ENCODE results near the gene RNF212.

The RNF212 gene

GRCh38 chr4:1045595-1046201 is 67.7 kb downstream of the RNF212 start:
- DNase-seq = no peak

GRCh38 chr4:1045193-1045594 is 68.2 kb downstream of the RNF212 start:
- DNase-seq = no peak

GRCh38 chr4:1044469-1045192 is 68.7 kb downstream of the RNF212 start:
- no peak for DNase-seq

GRCh38 chr4:1043651-1044468 is 69.5 kb downstream of the RNF212 start:
- no peak for DNase-seq

- no peak for DNase-seq
Observed at GRCh38 chr4:1043162-1043561, 70.2 kb downstream of the RNF212 start.

GRCh38 chr4:1042352-1043055 is 70.9 kb downstream of the RNF212 start:
- no peak for DNase-seq

GRCh38 chr4:1041936-1042330 is 71.4 kb downstream of the RNF212 start:
- DNase-seq = no peak

DNA sequence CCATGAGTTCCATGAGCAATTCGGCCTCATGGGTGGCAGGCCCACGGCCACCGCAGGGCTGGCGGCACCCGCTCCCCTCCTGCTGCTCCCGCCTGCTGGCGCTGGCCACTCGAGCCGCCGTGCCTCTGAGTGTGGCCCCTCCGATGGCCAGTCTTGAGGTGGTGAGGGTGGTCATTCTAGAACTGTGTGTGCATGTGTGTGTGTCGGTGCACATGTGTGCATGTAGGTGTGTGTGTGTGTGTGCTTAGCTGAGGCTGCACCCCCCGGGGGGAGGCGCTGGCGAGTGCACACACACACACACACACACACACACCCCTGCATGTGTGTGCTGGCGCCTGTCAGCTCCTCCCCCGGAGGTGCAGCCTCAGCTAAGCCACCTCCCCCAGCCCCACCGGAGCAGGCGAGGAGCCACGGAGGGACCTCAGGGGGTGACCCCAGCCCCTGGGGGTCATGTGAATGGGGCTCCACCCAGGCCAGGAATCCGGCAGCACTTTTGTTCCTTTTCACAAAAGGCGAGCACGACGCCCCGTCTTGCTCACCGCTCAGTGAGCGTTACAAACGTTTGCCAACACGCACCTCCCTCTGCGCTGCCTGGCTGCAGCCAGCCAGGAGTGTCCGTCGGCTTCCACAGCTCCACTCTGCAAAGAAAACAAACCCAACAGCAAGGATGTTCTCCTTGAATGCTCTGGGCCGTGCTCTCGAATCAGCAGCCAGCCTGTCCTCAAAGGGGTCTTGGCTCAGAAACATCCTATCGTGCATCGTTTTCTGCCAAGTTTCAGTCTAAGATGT is 72.0 kb downstream of the RNF212 start:
- DNase-seq = no peak

GRCh38 chr4:1040344-1041146 is 72.8 kb downstream of the RNF212 start:
- no peak for DNase-seq

DNA sequence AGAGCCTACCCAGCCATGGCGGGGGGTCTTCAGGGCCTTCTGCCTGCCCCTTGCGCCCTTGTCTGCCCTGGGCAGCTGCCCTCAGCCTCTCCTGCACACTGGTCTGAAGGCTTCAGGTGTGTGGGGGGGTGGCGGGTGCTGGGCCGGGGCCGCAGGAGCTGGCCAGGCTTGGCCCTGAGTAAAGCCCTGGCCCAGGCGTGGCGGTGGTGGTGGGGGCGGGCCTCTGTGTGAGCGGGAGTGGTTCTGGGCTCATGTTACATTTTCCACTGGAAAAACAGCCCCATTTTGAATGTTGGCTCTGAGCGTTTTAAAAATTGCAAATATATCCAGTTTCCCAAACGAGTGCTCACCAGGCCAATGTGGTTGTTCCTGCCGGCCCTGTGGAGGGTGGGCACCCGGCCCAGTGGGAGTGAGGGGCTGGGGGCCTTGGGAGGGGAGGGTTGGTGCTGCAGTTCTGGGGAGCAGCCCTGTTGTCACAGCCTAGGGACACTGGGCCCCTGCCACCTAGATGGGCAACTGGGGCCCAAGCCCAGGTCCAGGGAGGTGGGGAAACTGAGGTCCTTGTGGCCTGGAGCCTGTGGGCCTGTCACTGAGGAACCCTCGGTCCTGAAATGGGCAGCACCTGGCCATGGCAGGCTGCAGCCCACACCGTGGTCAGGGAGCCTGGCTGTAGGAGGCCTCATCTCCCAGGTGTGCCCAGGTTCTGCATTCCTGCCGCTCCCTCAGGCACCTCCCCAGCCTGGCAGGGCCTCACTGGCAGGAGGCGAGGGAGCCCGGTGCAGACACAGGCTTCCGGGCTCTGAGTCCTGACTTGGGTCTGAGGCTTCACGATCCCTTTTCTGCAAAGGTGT is 73.6 kb downstream of the RNF212 start:
- DNase-seq = no peak

DNA sequence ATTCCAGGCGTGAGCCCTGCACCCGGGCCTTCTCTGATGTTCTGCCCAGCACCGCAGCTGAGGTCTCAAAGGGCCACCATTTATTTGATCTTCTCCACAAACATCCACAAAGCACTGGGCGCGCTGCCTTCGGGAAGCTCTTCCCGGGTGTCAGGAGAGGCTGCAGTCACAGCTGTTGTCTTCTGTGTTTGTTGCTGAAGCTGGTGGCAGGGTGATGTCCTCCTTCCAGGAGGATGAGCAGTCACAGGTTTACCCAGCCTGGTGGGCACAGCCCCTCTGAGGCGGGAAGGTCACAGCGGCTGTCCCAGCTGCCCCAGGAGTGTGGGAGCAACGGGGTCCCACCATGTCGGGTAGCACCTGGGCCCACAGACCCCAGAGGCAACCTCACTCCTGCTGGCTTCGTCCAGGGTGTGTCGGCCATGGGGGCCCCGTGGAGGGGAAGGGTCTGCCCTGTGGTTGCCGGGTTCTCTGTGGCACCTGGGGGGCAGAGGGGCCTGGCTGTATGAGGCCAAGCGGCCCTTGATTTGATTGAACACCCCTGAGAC is 74.3 kb downstream of the RNF212 start:
- no peak for DNase-seq

DNA sequence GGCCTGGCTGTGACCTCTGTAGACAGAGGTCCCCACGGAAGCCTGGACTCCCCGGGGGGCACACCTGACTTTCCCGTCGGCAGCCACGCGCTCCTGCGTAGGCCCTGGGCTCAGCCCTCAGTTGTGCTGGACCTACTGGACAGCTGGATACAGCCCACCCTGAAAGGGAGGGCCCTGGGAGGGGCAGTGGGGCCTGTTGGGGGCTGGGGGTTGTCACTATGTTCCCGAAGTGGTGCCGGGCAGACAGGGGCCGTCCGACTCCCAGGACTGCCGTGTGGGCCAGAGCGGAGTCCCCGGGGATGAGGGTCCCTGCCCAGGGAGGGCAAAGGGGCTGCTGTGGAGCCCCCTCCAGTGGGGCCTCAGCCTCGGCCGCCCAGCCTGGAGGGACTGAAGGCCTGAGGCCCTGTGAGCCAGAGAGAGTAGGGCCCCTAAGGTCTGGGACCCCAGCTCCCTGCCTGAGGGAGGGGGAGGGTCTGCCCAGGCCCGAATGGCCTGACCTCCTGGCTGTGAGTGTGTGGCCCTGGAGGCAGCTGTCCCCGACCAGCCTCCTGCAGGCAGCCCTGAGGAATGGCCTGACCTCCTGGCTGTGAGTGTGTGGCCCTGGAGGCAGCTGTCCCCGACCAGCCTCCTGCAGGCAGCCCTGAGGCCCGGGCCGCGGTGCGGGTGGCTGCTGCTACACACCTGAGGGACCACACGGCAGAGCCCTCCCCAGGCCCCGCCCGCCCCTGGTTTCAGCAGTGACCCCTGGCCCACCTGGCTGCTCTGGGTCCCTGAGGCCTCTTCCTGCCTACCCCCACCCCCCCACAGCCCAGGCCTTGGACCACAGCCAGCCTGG is 76.2 kb downstream of the RNF212 start:
- DNase-seq = no peak

DNA sequence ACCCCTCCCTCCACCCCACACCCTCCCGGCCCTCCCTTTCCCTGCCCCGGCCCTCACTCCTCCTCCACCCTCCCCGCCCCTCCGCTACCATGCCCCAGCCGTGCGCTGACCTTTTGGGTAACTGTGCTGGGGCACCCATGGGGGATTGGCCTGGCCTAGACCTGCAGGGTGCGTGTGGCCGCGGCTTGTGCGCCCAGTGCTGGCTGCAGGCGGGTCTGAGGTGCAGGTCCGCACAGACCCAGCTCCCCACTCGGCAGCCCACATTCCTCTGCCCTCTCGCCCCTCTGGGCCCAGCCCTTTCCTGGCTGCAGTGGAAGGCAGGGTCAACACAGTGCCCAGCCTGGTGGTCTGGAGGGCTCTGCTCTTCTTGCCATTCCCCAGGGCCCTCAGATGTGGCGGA is 77.3 kb downstream of the RNF212 start:
- DNase-seq = no peak

- no peak for DNase-seq
Observed at GRCh38 chr4:1035510-1035909, 77.9 kb downstream of the RNF212 start.

GRCh38 chr4:1033840-1034551 is 79.4 kb downstream of the RNF212 start:
- DNase-seq = no peak

GRCh38 chr4:1032861-1033260 is 80.5 kb downstream of the RNF212 start:
- DNase-seq = no peak

GRCh38 chr4:1031956-1032795 is 81.2 kb downstream of the RNF212 start:
- no peak for DNase-seq

DNA sequence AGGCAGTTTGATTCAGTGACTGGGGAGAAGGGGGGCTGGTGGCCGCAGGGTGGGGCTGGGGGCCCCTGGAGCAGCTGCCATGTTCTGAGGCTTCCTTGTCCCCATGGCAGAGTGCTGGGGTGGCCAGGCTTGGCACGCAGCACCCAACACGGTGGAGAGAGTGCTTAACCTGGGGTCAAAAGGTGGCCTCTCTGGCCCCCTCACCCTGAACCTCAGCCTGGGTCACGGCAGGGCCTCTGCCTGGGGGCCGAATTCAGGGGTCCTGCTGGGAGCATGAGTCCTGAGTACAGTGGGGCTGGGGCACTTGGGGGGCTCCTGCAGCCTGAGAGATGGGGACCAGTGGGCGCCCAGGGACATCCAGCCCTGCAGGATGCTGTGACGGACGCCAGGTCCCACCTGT is 82.0 kb downstream of the RNF212 start:
- DNase-seq = no peak

Data from NCI-H1694 (cell line).